Smooth muscle cell (in vitro differentiated cells): ENCODE data around the gene FABP6. TPM values are rescaled to one million over a fixed set of nuclear protein-coding genes. Genes with fewer than 3 reads are reported as not detected.

ENCODE experiments used
- DNase-seq: peaks from one replicate; lab custom pipeline; 2025; ENCODE audit not compliant: unreplicated experiment; lab: John Stamatoyannopoulos, UW
- H2AFZ ChIP-seq: fragments of 200-600 bp; sonication (generic); 2 replicates; pipeline ENCODE4 v1.6.0; 2016; ENCODE audit warnings: antibody characterized with exemption, low read depth, mild to moderate bottlenecking
- H3F3A ChIP-seq: fragments of 200-600 bp; sonication (generic); 2 replicates; pipeline ENCODE4 v1.6.0; 2017; ENCODE audit warnings: antibody characterized with exemption, low read depth
- H3K27ac ChIP-seq: fragments of 200-600 bp; sonication (generic); 2 replicates; pipeline ENCODE4 v1.5.1; 2016; ENCODE audit warnings: low read depth, mild to moderate bottlenecking
- H3K27me3 ChIP-seq: fragments of 200-600 bp; sonication (generic); 2 replicates; pipeline ENCODE4 v1.6.1; 2016; ENCODE audit warnings: low read depth, mild to moderate bottlenecking
- H3K36me3 ChIP-seq: fragments of 200-600 bp; sonication (generic); 2 replicates; pipeline ENCODE4 v1.5.1; 2016; ENCODE audit warnings: low read depth
- H3K4me1 ChIP-seq: fragments of 200-600 bp; sonication (generic); 2 replicates; pipeline ENCODE4 v1.5.1; 2016; ENCODE audit warnings: low read depth
- H3K4me2 ChIP-seq: fragments of 200-600 bp; sonication (generic); 2 replicates; pipeline ENCODE4 v1.6.0; 2016; ENCODE audit warnings: mild to moderate bottlenecking
- H3K4me3 ChIP-seq: fragments of 200-600 bp; sonication (generic); 2 replicates; pipeline ENCODE4 v1.5.1; 2016; ENCODE audit warnings: mild to moderate bottlenecking
- H3K79me2 ChIP-seq: fragments of 200-600 bp; sonication (generic); 2 replicates; pipeline ENCODE4 v1.6.0; 2016; ENCODE audit warnings: low read depth, mild to moderate bottlenecking
- H3K9ac ChIP-seq: fragments of 200-600 bp; sonication (generic); 2 replicates; pipeline ENCODE4 v1.6.0; 2016; ENCODE audit warnings: low read depth
- H3K9me3 ChIP-seq: fragments of 200-600 bp; sonication (generic); replicated peaks from 2 replicates; pipeline ENCODE4 v1.5.1; 2016; ENCODE audit warnings: low read depth
- H4K20me1 ChIP-seq: fragments of 200-600 bp; sonication (generic); 2 replicates; pipeline ENCODE4 v1.6.0; 2016; ENCODE audit warnings: low read depth
- CTCF ChIP-seq: fragments of 200-600 bp; sonication (generic); IDR thresholded peaks from 2 replicates; pipeline ENCODE4 v1.5.1; 2017; ENCODE audit warnings: borderline replicate concordance, mild to moderate bottlenecking, antibody characterized with exemption; ENCODE audit not compliant: insufficient read depth, poor library complexity, severe bottlenecking
- WGBS: methylation state at CpG from one replicate; pipeline ENCODE4 v1.1.7; 2016; ENCODE audit warnings: low lambda C conversion rate; 5-methylcytosine and 5-hydroxymethylcytosine counted together
- polyA plus RNA-seq: library from polyadenylated mRNA; unstranded; fragments of >200 nt; fragmentation: Nextera tagmentation; extraction: Ambion mirVana; gene quantifications from 2 replicates; pipeline ENCODE4 v1.2.1, GENCODE V29; 2016
- total RNA-seq: library from RNA; depleted of rRNA; stranded (reverse); fragments of >200 nt; gene quantifications from 2 replicates; pipeline ENCODE4 v1.2.3, GENCODE V29; 2014

The FABP6 gene, protein sequence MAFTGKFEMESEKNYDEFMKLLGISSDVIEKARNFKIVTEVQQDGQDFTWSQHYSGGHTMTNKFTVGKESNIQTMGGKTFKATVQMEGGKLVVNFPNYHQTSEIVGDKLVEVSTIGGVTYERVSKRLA
- total RNA-seq (not detected in 2 replicates), polyA plus RNA-seq (1.3 TPM in 1 of 2 replicates, not detected in the other)

GRCh38 chr5:160229190-160229742 lies at the start of gene FABP6:
FABP6 (plus strand) TSS chr5:160229506; CDS start chr5:160229558, 52 bp downstream.
- no peak for TF ChIP-seq CTCF
- H3K27me3 ChIP-seq, result no peaks in the 10 kb centered on the region
- H3K36me3 ChIP-seq, result no peaks in the 10 kb centered on the region
- no peak for DNase-seq
- H3F3A ChIP-seq, result no peaks in the 10 kb centered on the region
- H3K79me2 ChIP-seq, result no peaks in the 10 kb centered on the region
- H3K4me1 ChIP-seq, result no peaks in the 10 kb centered on the region
- H3K9me3 ChIP-seq, result no peaks in the 10 kb centered on the region
- no peak within 1 kb of the TSS for H2AFZ ChIP-seq
- H3K27ac ChIP-seq, result no peak within 1 kb of the TSS
- no peak within 1 kb of the TSS for H3K4me3 ChIP-seq
- 92% methylated on average over 7 of the region's 7 CpGs for WGBS
- no peaks in the 10 kb centered on the region for H4K20me1 ChIP-seq
- no peak within 1 kb of the TSS for H3K4me2 ChIP-seq
- no peak within 1 kb of the TSS for H3K9ac ChIP-seq

DNA sequence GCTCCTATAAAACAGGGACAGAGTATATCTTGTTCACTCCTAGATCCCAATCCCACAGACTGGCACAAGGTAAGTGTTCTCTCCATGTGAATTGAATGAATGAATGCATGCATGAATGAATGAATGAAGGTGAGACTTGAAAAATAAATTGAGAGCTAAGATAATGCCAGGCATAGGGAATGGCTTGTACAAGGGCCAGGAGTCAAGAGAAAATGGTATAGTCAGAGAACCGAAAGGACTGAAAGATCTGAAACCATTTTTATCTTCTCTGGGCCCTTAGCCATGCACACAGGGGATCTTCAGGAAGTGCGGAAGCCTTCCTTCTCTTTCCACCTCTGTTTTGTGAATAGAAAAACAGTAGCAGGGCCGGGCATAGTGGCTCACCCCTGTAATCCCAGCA lies 48.4 kb upstream of the FABP6 start:
- Histone ChIP-seq H3K9me3 (no peaks in the 10 kb centered on the region), H3K36me3 (no peaks in the 10 kb centered on the region), H3K9ac (no peak overlapping the region), H3K4me2 (no peak overlapping the region), H2AFZ (no peak overlapping the region), H3K27ac (no peak overlapping the region), H3K79me2 (no peaks in the 10 kb centered on the region), H3K4me3 (no peak overlapping the region), H4K20me1 (no peaks in the 10 kb centered on the region), H3F3A (no peaks in the 10 kb centered on the region), H3K27me3 (no peaks in the 10 kb centered on the region), H3K4me1 (no peaks in the 10 kb centered on the region)
- no peak for TF ChIP-seq CTCF
- WGBS, result 92% methylated on average over 3 of the region's 3 CpGs
- no peak for DNase-seq

- Histone ChIP-seq H3K27ac (no peak overlapping the region), H3K79me2 (no peaks in the 10 kb centered on the region), H3F3A (no peaks in the 10 kb centered on the region), H3K27me3 (no peaks in the 10 kb centered on the region), H3K4me2 (no peak overlapping the region), H3K9ac (no peak overlapping the region), H3K9me3 (no peaks in the 10 kb centered on the region), H2AFZ (peak overlapping the region; percentile 49), H3K4me1 (no peaks in the 10 kb centered on the region), H3K36me3 (no peaks in the 10 kb centered on the region), H4K20me1 (no peaks in the 10 kb centered on the region), H3K4me3 (no peak overlapping the region)
- no peak for TF ChIP-seq CTCF
- no peak for DNase-seq
- WGBS, result 48% methylated on average over 9 of the region's 9 CpGs
Observed at GRCh38 chr5:160181965-160182622, 47.2 kb upstream of the FABP6 start.
